ES-I3 (cell line): ENCODE measurements around the gene TRAPPC14.

Experiments
- H3K36me3 ChIP-seq: 2 replicates; pipeline ENCODE4 v1.6.1; 2013; ENCODE audit warnings: mild to moderate bottlenecking, low read length, control low read depth, moderate library complexity; ENCODE audit not compliant: insufficient read depth
- H3K4me1 ChIP-seq: 2 replicates; pipeline ENCODE4 v1.6.1; 2013; ENCODE audit warnings: mild to moderate bottlenecking, control low read depth, low read length; ENCODE audit not compliant: insufficient read depth
- H3K9ac ChIP-seq: 2 replicates; pipeline ENCODE4 v1.6.1; 2013; ENCODE audit warnings: low read depth, mild to moderate bottlenecking, low read length, moderate library complexity
- H3K9me3 ChIP-seq: 2 replicates; pipeline ENCODE4 v1.6.1; 2013; ENCODE audit warnings: mild to moderate bottlenecking, low read length, moderate library complexity; ENCODE audit not compliant: control insufficient read depth, insufficient read depth

Gene TRAPPC14

GRCh38 chr7:100177045-100178001, 18.8 kb upstream of the TRAPPC14 start, which contains the start of the genes GPC2 and STAG3:
GPC2 (minus strand) TSS chr7:100177381; CDS start chr7:100177199, 182 bp downstream.
STAG3 (plus strand) TSS chr7:100177918; CDS start chr7:100180557, 2,639 bp downstream.
- Histone ChIP-seq H3K36me3 (no peaks in the 10 kb centered on the region), H3K9me3 (peaks cover 4% of the 10 kb centered on the region; the same call in 1 of the 2 replicates), H3K9ac (peak within 1 kb of the TSS; percentile 93), H3K4me1 (0 out of 2 replicates have a peak, but pooled peaks cover 3% of the 10 kb centered on the region)

- peak overlapping the region; percentile 93; the same call in 1 of the 2 replicates for H3K9ac ChIP-seq
- 0 out of 2 replicates have a peak, but pooled peaks cover 3% of the 10 kb centered on the region for H3K4me1 ChIP-seq
Measured at GRCh38 chr7:100176096-100177044, 17.8 kb upstream of the TRAPPC14 start.

GRCh38 chr7:100175296-100175935, 16.9 kb upstream of the TRAPPC14 start:
- Histone ChIP-seq H3K36me3 (no peaks in the 10 kb centered on the region), H3K4me1 (0 out of 2 replicates have a peak, but pooled peaks cover 3% of the 10 kb centered on the region), H3K9ac (no peak overlapping the region), H3K9me3 (peaks cover 4% of the 10 kb centered on the region; the same call in 1 of the 2 replicates)

More at GRCh38 chr7:100176096-100177044, 17.8 kb upstream of the TRAPPC14 start:
- no peaks in the 10 kb centered on the region for H3K36me3 ChIP-seq
- peaks cover 4% of the 10 kb centered on the region; the same call in 1 of the 2 replicates for H3K9me3 ChIP-seq

GRCh38 chr7:100174582-100174981, 16.1 kb upstream of the TRAPPC14 start:
- Histone ChIP-seq H3K9me3 (peaks cover 4% of the 10 kb centered on the region; the same call in 1 of the 2 replicates), H3K9ac (no peak overlapping the region), H3K4me1 (0 out of 2 replicates have a peak, but pooled peaks cover 5% of the 10 kb centered on the region)

GRCh38 chr7:100173806-100174495, 15.4 kb upstream of the TRAPPC14 start:
- 0 out of 2 replicates have a peak, but pooled peaks cover 5% of the 10 kb centered on the region for H3K4me1 ChIP-seq
- H3K9ac ChIP-seq: no peak overlapping the region
- H3K9me3 ChIP-seq: peaks cover 4% of the 10 kb centered on the region; the same call in 1 of the 2 replicates
- no peaks in the 10 kb centered on the region for H3K36me3 ChIP-seq

More at GRCh38 chr7:100174582-100174981, 16.1 kb upstream of the TRAPPC14 start:
- H3K36me3 ChIP-seq: no peaks in the 10 kb centered on the region

- Histone ChIP-seq H3K36me3 (no peaks in the 10 kb centered on the region), H3K9me3 (no peaks in the 10 kb centered on the region), H3K9ac (peak overlapping the region; percentile 64), H3K4me1 (peaks cover 14% of the 10 kb centered on the region)
Measured at GRCh38 chr7:100171840-100172239, 13.3 kb upstream of the TRAPPC14 start.

- H3K9ac ChIP-seq: peak overlapping the region; percentile 64; the same call in 1 of the 2 replicates
- no peaks in the 10 kb centered on the region for H3K9me3 ChIP-seq
- peaks cover 14% of the 10 kb centered on the region for H3K4me1 ChIP-seq
- H3K36me3 ChIP-seq: no peaks in the 10 kb centered on the region
Measured at GRCh38 chr7:100171087-100171681, 12.7 kb upstream of the TRAPPC14 start.

- no peaks in the 10 kb centered on the region for H3K9me3 ChIP-seq
- no peak overlapping the region for H3K9ac ChIP-seq
- peaks cover 14% of the 10 kb centered on the region for H3K4me1 ChIP-seq
- no peaks in the 10 kb centered on the region for H3K36me3 ChIP-seq
Measured at GRCh38 chr7:100170101-100170897, 11.8 kb upstream of the TRAPPC14 start.

GRCh38 chr7:100169147-100169850, 10.8 kb upstream of the TRAPPC14 start:
- Histone ChIP-seq H3K9me3 (no peaks in the 10 kb centered on the region), H3K4me1 (peaks cover 14% of the 10 kb centered on the region), H3K9ac (no peak overlapping the region), H3K36me3 (no peaks in the 10 kb centered on the region)

- H3K4me1 ChIP-seq: peaks cover 21% of the 10 kb centered on the region
- peak overlapping the region; percentile 68 for H3K9ac ChIP-seq
- no peaks in the 10 kb centered on the region for H3K36me3 ChIP-seq
- no peaks in the 10 kb centered on the region for H3K9me3 ChIP-seq
Measured at GRCh38 chr7:100167912-100168323, 9.4 kb upstream of the TRAPPC14 start.

- H3K4me1 ChIP-seq: peaks cover 25% of the 10 kb centered on the region
- H3K9ac ChIP-seq: peak overlapping the region; percentile 68; the same call in 1 of the 2 replicates
- H3K36me3 ChIP-seq: no peaks in the 10 kb centered on the region
- no peaks in the 10 kb centered on the region for H3K9me3 ChIP-seq
Measured at GRCh38 chr7:100166970-100167911, 8.7 kb upstream of the TRAPPC14 start.
